ENCODE data around the gene SYNDIG1.

DNA sequence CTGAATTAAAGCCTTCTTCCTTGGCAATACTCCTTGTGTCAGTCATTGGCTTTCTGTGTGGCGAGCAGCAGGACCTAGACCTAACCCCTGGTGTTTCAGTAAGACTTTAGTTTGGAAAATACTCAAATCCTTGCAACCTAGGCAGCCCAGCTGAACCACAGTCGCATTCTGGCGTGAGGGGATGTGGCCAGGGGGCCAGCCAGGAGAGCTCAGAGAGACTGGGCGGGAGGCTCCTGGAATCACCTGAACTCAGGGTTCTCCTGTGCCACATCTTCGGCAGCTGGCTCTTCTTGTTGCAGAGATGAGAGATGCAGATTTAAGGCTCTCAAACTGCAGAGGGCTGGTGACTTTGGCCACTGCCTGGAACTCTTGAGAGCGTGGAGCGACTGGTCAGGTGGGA, 102.7 kb downstream of the SYNDIG1 start:
- TF ChIP-seq, protein P1, sequence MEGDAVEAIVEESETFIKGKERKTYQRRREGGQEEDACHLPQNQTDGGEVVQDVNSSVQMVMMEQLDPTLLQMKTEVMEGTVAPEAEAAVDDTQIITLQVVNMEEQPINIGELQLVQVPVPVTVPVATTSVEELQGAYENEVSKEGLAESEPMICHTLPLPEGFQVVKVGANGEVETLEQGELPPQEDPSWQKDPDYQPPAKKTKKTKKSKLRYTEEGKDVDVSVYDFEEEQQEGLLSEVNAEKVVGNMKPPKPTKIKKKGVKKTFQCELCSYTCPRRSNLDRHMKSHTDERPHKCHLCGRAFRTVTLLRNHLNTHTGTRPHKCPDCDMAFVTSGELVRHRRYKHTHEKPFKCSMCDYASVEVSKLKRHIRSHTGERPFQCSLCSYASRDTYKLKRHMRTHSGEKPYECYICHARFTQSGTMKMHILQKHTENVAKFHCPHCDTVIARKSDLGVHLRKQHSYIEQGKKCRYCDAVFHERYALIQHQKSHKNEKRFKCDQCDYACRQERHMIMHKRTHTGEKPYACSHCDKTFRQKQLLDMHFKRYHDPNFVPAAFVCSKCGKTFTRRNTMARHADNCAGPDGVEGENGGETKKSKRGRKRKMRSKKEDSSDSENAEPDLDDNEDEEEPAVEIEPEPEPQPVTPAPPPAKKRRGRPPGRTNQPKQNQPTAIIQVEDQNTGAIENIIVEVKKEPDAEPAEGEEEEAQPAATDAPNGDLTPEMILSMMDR (IDR thresholded peaks at IDR 0.05) = no peak
- TF ChIP-seq SMC3 (IDR thresholded peaks at IDR 0.05; ENCODE audit: low read depth, low read length) (no peak), RCOR1 (IDR thresholded peaks at IDR 0.05; ENCODE audit: low read length) (no peak), RXRA (IDR thresholded peaks at IDR 0.05; ENCODE audit: borderline replicate concordance, low read depth) (no peak), GATA2 (CRISPR knock-in tag; IDR thresholded peaks at IDR 0.05) (no peak), GABPA (IDR thresholded peaks at IDR 0.05; ENCODE audit: low read depth) (no peak), FOXM1 (IDR thresholded peaks at IDR 0.05; ENCODE audit: low read depth) (no peak), TAF1 (IDR thresholded peaks at IDR 0.05; ENCODE audit: borderline replicate concordance, low read depth, low read length) (no peak), YY1 (IDR thresholded peaks at IDR 0.05; ENCODE audit: low read depth) (no peak), EP300 (IDR thresholded peaks at IDR 0.05; ENCODE audit: borderline replicate concordance in 1 of 2, low read depth in 1 of 2, low read length in 1 of 2) (no peak)

All from SK-N-SH (cell line).